ENCODE results near the gene MYOM1. TPM values are rescaled to one million over a fixed set of nuclear protein-coding genes. Genes with fewer than 3 reads are reported as not detected.

MYOM1 gene
- total RNA-seq, 1 donor from 2014 or later: 0.26 TPM

DNA sequence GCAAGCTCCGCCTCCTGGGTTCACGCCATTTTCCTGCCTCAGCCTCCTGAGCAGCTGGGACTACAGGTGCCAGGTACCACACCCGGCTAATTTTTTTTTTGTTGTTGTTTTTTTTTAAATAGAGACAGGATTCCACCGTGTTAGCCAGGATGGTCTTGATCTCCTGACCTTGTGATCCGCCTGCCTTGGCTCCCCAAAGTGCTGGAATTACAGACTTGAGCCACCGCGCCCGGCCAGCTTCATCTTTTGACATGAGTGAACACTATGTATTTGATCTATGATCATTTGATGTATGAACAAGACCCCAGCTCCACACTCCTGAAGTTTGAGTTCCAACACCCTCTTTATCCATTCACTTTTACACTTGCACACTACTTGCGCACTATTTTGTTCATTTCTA is 163.5 kb downstream of the MYOM1 start:
- Histone ChIP-seq H3K27me3 (ENCODE audit: control insufficient read depth, insufficient read depth, low read length) (no peaks in the 10 kb centered on the region), H3K36me3 (ENCODE audit: control insufficient read depth, insufficient read depth, low read length) (no peaks in the 10 kb centered on the region), H3K4me3 (ENCODE audit: low read depth, low read length) (no peak overlapping the region)
- FAIRE-seq (no peak), DNase-seq (ENCODE audit: low read depth) (no peak)
- TF ChIP-seq, protein P1, sequence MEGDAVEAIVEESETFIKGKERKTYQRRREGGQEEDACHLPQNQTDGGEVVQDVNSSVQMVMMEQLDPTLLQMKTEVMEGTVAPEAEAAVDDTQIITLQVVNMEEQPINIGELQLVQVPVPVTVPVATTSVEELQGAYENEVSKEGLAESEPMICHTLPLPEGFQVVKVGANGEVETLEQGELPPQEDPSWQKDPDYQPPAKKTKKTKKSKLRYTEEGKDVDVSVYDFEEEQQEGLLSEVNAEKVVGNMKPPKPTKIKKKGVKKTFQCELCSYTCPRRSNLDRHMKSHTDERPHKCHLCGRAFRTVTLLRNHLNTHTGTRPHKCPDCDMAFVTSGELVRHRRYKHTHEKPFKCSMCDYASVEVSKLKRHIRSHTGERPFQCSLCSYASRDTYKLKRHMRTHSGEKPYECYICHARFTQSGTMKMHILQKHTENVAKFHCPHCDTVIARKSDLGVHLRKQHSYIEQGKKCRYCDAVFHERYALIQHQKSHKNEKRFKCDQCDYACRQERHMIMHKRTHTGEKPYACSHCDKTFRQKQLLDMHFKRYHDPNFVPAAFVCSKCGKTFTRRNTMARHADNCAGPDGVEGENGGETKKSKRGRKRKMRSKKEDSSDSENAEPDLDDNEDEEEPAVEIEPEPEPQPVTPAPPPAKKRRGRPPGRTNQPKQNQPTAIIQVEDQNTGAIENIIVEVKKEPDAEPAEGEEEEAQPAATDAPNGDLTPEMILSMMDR (IDR thresholded peaks at IDR 0.05; ENCODE audit: insufficient read depth, low read length, severe bottlenecking): no peak

DNA sequence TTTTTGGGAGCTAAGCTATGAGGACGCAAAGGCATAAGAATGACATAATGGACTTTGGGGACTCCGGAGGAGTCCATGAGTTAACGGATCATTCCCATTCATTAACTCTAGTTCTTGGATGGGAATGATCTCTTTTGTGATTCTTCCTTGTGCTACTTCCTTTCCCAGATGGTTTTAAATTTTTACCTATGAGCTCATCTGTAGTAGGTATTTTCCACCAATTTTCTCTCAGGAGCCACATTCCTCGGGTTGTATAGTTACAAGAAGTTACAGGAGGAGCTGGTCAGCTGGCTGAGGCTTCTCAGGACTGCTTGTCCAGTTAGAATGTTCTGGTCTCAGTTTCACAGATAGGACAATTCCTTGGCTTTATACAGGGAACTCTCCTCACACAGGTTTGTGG is 164.0 kb downstream of the MYOM1 start:
- FAIRE-seq: no peak
- peak; percentile 16 for DNase-seq (ENCODE audit: low read depth)
- TF ChIP-seq, protein P1 (IDR thresholded peaks at IDR 0.05; ENCODE audit: insufficient read depth, low read length, severe bottlenecking): no peak
- no peaks in the 10 kb centered on the region for H3K36me3 ChIP-seq (ENCODE audit: control insufficient read depth, insufficient read depth, low read length)
- no peak overlapping the region for H3K4me3 ChIP-seq (ENCODE audit: low read depth, low read length)
- no peaks in the 10 kb centered on the region for H3K27me3 ChIP-seq (ENCODE audit: control insufficient read depth, insufficient read depth, low read length)

DNA sequence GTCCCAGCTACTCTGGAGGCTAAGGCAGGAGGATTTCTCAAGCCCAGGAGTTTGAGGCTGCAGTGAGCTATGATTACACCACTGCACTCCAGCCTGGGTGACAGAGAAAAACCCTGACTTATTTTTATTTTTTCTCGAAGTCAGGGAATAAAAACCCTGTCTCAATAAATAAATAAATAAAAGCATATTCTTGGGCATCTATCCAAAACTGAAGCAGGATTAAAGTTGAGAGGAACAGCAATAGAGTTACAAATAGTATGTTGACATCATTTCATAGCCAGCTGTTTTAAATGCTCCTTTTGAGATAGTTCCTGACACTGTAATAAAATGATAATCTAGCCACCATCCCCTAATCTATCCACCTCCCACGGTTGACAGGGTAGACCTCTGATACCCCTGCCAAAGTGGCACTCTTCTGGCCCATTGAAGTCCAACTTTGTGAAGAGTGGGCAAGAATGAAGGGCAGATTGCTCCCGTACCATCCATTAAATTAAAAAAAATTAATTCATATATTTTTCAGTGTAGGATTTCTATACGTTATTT is 164.5 kb downstream of the MYOM1 start:
- TF ChIP-seq, protein P1 (IDR thresholded peaks at IDR 0.05; ENCODE audit: insufficient read depth, low read length, severe bottlenecking): no peak
- Histone ChIP-seq H3K36me3 (ENCODE audit: control insufficient read depth, insufficient read depth, low read length) (no peaks in the 10 kb centered on the region), H3K4me3 (ENCODE audit: low read depth, low read length) (no peak overlapping the region), H3K27me3 (ENCODE audit: control insufficient read depth, insufficient read depth, low read length) (no peaks in the 10 kb centered on the region)
- no peak for DNase-seq (ENCODE audit: low read depth)
- FAIRE-seq: no peak

DNA sequence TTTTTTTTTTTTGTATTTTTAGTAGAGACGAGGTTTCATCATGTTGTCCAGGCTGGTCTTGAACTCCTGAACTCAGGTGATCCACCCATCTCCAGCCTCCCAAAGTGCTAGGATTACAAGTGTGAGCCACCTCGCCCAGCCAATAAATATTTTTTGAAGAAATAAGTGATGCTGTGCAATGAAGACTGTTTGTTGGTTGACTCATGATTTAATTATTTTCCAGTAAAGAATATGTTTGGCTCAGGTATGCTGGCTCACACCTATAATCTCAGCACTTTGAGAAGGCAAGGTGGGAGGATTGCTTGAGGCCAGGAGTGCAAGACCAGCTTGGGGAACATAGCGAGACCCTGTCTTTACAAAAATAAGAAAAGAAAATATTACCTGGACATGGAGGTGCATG is 165.0 kb downstream of the MYOM1 start:
- H3K4me3 ChIP-seq (ENCODE audit: low read depth, low read length): no peak overlapping the region
- TF ChIP-seq, protein P1 (IDR thresholded peaks at IDR 0.05; ENCODE audit: insufficient read depth, low read length, severe bottlenecking): no peak
- no peaks in the 10 kb centered on the region for H3K27me3 ChIP-seq (ENCODE audit: control insufficient read depth, insufficient read depth, low read length)
- H3K36me3 ChIP-seq (ENCODE audit: control insufficient read depth, insufficient read depth, low read length): no peaks in the 10 kb centered on the region
- DNase-seq (ENCODE audit: low read depth): peak; percentile 22
- no peak for FAIRE-seq

DNA sequence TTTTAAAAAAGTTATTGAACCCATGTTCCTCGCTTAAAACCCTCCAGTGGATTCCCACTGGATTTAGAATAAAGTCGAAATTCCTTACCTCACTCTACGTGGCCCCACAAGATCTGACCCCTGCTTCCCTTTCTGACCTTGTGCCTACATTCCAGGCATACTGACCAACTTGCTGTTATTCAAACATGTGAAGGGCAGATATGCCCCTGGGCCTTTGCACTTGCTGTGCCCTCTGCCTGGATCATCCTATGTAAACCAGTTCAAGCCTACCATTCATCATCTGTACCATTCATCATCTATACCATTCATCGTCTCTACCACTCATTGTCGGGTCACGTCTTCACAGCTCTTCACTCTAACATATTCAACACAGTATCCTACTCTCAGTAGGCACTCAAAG is 165.6 kb downstream of the MYOM1 start:
- no peaks in the 10 kb centered on the region for H3K27me3 ChIP-seq (ENCODE audit: control insufficient read depth, insufficient read depth, low read length)
- no peaks in the 10 kb centered on the region for H3K36me3 ChIP-seq (ENCODE audit: control insufficient read depth, insufficient read depth, low read length)
- FAIRE-seq (no peak), DNase-seq (ENCODE audit: low read depth) (no peak)
- TF ChIP-seq, protein P1 (IDR thresholded peaks at IDR 0.05; ENCODE audit: insufficient read depth, low read length, severe bottlenecking): no peak
- no peak overlapping the region for H3K4me3 ChIP-seq (ENCODE audit: low read depth, low read length)

DNA sequence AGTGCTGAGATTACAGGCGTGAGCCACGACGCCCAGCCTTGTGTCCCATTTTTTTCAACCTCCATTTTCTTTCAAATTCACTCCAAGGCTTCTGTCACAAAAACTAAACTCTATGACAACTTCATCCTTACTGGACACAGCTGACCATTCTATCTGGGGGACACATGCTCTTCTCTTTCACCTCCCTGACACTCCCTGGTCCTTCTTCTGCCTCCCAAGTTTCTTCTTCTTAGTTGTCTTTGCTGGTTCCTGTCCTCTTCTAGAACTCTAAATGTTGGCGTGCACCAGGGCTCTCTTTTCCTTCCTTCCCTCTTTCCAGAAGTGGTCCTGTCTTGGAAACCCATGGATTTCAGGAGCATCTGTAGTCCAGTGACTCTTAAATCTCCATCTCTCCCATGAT is 166.7 kb downstream of the MYOM1 start:
- no peak for DNase-seq (ENCODE audit: low read depth)
- TF ChIP-seq, protein P1 (IDR thresholded peaks at IDR 0.05; ENCODE audit: insufficient read depth, low read length, severe bottlenecking): no peak
- H3K4me3 ChIP-seq (ENCODE audit: low read depth, low read length): no peak overlapping the region
- H3K27me3 ChIP-seq (ENCODE audit: control insufficient read depth, insufficient read depth, low read length): no peaks in the 10 kb centered on the region
- FAIRE-seq: no peak
- H3K36me3 ChIP-seq (ENCODE audit: control insufficient read depth, insufficient read depth, low read length): no peaks in the 10 kb centered on the region

Data from bronchial epithelial cell (primary cell).